GM21619 (cell line): Measurements from ENCODE around the gene KCNK16.

Source experiments
- ATAC-seq: cut with Tn5 transposase; IDR thresholded peaks from one replicate; pipeline ENCODE4 v1.9.1; 2021; ENCODE audit not compliant: unreplicated experiment

Gene KCNK16

DNA sequence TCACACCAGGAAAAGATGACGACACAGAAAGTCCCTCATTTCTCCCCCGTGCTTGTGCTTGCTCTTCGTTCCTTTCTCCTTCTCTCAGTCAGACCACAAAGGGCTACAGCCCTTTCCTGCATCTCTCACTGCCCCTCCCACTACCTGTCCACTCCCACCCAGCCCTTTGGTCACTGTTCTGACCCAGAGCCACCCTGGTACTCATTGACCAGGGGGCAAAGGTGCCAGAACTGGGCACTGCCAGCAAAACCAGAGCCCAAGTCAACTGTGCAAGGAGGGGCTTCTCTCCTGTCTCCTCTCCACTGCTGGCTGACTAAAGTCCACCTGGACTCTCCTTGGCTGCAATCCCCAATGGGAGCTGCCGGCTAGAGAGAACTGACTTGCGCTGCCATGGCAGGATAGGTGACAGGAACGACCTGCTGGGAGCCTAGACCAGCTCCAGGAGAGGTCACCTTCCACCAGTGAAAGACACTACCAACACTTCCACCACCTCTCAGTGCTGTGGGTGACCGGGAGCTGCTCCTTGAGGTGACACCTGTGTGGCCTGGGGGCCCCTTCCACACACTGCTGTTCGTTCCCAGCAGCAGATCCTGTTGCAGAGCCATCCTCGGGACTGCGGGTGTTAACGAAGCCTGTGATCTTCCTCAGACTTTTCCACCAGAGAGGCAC lies 41.1 kb downstream of the KCNK16 start:
- ATAC-seq: no peak

DNA sequence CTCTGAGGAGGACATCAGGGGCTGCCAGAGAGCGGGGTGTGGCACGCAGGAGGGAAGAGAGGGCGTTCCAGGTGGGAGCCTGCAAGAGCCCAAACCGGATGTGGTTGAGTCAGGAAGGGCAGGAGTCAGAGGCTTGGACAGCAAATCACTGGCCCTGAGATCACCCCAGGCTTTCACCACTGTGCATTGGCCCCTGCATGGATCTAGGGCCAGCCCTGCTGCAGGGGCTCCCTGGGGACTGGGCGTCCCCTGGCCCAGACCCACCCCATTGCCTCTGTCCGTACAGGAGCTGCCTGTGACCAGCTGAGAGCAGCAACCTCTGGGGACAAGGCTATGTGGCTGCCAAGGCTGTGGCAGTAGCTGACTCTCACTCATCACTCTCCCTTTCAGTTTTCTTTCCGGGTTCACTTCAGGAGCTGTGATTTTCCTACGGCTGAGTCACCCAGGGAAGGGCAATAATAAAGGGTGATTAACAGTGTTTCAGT lies 42.2 kb downstream of the KCNK16 start:
- no peak for ATAC-seq

DNA sequence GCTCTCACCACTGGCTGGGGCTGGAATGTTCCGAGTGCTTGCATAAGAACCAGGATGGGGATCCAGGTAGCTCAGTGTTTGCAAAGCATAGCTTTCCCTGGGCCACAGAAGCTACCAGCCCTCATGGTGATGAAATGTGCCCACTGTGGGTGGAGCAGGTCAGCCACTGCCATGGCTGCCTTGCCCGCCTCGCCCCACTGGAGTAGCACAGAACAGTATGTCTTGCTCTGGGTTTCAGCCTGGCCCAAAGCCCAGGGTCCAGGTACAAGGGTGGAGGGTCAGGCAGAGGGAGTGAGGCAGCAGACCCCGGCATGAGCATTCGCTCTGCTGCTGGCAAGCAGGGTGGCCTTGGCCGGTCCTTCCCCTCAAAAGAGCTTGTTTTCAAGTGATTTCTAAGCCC lies 43.0 kb downstream of the KCNK16 start:
- no peak for ATAC-seq

DNA sequence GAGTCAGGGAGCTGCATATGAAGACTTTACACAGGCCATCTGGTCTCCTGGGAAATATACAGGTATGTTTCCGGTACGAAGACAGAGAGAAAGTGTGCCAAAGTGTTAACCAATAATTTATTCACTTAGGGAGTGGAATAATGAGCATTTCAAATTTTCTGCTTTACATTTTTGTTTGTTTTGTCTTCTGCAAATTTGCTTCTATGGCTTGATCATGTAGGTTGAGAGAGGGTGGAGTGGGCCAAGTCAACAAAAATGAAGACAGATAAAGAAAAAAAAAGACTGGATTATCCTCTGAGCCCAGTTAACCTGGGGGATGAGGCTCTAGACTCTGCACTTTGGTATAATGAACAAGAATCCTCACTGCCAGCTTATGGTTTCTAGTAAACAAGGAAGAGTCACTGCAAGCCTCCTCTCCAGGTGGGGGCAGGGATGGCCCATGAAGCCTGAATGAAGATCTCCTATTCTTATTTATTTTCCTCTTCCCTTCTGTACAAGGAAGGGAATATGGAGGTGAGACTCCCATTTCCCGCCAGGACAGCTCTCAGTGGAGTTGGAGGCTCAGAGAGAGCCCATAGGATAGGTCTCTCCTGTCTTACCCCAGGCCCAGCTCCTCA lies 46.0 kb downstream of the KCNK16 start:
- ATAC-seq: no peak

DNA sequence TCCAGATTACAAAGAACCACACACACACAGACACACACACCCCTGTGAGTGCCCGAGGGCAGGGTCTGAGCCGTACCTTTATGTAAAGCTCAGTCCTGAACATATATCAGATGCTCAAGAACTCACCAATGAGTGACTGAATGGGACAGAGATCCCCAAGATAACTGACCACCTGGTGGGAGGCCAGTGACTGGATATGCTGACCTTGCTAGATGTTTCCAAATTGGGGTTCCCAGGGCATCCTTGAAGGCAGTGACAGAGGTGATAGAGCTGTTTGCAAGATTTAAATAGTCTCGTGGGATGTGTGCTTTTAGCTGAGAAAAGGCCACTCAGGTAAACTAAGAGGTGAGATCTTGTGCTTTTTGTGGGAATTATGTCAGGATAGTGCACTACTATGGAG lies 47.6 kb downstream of the KCNK16 start:
- ATAC-seq: no peak

DNA sequence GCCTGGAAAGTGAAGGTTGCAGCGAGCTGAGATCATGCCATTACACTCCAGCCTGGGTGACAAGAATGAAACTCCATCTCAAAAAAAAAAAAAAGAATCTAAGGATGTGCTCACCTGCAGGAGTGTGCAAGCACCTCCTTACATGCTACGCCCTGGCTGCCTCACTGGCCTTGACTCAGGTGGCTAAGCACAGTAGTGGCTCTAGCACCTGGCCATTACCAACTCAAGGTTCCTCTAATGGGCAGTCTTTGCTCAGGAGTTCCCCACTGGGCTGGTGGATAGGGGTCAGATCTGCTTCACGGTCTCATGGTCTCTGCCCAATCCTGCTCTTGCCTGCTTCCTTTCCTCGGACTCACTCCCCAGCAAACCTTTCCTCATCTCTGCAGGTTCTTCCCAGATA lies 48.0 kb downstream of the KCNK16 start:
- no peak for ATAC-seq

DNA sequence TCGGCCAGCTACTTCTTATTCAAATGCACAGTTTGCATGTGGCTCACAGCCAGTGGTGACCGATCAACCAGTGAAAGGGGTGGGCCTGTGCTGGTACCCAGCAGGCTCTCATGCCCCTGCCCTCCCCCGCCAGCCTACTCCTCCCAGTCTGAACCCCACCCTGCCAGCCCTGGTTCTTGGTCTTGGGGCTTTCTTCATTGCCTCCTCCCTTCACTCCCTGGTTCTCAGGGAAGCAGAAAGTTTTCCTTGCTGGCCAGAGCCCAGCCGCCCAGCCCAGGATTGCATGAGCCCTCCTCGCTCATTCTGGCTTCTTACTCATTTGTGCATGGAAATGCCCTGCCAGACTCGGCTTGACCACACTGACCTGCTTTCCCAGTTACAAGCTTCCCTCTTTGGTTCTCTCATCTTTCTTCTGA lies 49.1 kb downstream of the KCNK16 start:
- ATAC-seq: no peak

DNA sequence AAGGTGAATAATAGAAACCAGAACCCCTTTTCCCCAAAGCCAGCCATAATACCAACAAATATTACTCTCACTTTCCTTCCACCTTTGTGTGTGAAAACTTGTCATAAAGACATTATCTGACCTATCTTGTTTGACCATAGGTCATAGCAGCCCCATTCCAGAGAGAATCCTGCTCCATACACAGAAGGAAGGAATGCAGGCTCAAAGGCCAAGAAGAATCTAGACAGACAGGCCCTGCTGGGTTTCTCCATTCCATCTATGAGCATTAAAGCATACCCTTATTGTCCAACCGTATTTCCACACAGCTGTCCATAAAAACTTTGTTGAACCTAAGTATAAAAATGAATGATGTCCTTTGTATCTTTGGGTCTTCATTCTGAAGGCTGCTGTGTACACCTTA lies 52.5 kb downstream of the KCNK16 start:
- no peak for ATAC-seq

DNA sequence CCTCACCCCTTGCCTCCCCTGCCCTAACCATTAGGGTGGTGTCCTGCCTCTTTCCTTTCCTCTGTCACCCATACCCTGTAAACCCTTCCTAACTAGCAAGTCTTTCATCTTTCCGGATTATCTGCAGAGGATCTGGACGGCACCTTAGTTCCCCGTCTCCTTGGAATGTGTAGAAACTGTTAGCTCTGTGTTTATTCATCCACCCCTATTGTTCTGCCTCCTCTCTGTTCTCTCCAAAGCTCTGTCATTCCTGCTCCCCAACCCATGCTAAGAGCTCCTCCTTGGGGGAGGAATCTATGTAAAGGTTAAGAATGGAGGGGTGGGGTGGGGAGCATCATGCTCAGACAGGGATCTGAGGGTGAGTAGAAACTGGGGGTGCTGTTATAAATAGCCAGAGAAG lies 53.8 kb downstream of the KCNK16 start:
- no peak for ATAC-seq

DNA sequence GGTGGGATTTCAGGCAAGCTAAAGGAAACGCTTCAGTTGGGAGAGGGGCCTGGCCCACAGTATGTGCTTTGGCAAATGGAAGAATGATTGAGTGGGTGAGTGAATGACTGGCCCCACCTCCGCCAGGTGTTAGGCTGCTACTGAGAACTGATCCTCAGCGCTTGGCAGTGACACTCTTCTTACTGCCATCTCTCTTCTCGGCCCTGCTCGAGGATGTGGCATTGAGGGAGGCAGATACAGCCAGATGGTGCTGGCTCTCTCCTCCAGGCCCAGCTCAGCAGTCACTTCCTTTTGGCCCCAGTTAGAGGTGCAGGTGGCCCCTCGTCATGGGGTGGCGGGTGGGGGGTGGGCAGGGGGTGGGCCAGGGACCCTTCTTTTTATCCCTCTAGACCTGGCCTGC lies 54.3 kb downstream of the KCNK16 start:
- ATAC-seq: no peak

DNA sequence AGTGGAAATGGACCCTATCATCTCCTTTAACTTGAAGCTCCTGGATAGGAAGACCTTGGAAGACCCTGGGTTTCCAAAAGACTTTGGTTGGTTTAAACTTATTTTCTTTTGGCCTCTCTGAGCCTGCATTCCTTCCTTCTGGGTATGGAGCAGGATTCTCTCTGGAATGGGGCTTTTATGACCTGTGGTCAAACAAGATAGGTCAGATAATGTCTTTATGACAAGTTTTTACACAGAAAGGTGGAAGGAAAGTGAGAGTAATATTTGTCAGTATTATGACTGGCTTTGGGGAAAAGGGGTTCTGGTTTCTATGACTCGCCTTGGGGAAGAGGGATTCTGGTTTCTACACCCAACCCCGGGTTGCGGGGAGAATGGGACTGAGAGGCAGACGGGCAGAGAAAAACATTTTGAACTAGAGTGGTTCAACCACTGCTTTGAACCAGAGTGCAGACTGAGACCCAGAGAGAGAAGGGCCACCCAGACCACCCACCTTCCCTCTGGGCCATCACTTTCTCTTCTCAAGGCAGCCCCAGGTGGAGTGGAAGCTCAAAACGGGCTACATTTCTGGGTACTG lies 55.6 kb downstream of the KCNK16 start:
- ATAC-seq: no peak

DNA sequence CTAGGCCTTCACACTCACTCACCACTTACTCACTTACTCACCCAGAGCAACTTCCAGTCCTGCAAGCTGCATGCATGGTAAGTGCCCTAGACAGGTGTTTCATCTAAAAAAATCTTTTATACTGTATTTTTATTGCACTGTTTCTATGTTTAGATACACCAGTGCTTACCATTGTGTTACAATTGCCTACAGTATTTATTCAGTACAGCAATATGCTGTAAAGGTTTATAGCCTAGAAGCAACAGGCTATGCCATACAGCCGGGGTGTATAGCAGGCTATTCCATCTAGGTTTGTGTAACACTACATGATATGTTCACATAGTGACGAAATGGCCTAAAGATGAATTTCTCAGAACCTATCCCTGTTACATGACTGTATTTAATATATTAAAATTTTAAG lies 56.1 kb downstream of the KCNK16 start:
- no peak for ATAC-seq
